Pulmonary artery endothelial cell (primary cell): ENCODE data around the gene A2ML1. TPM values are rescaled to one million over a fixed set of nuclear protein-coding genes. Genes with fewer than 3 reads are reported as not detected.
"Not testable (repeated sequence)": the region's sequence is repeated elsewhere in the genome, so short reads cannot be mapped to it uniquely, and the experiment has no call there.

Experiments used
- DNase-seq: peaks from one replicate; pipeline ENCODE4 v3.0.0-alpha.2; 2011; ENCODE audit warnings: low read depth, low spot score
- total RNA-seq: library from RNA; depleted of rRNA; stranded (reverse); fragments of >200 nt; gene quantifications from 2 replicates; pipeline ENCODE4 v1.2.3, GENCODE V29; 2014

The A2ML1 gene
- total RNA-seq, 1 donor from 2014 or later, result not detected

- DNase-seq, result no peak
Measured at GRCh38 chr12:8905546-8905945, 83.1 kb downstream of the A2ML1 start.

- no peak for DNase-seq
Measured at GRCh38 chr12:8906266-8907180, 84.1 kb downstream of the A2ML1 start.

- DNase-seq, result no peak
Measured at GRCh38 chr12:8907513-8907912, 85.1 kb downstream of the A2ML1 start.

GRCh38 chr12:8909752-8910151, 87.3 kb downstream of the A2ML1 start:
- DNase-seq, result no peak

- DNase-seq, result no peak
Measured at GRCh38 chr12:8911606-8912268, 89.3 kb downstream of the A2ML1 start.

- DNase-seq, result no peak
Measured at GRCh38 chr12:8912914-8913313, 90.5 kb downstream of the A2ML1 start.

GRCh38 chr12:8913702-8914032, 91.2 kb downstream of the A2ML1 start:
- no peak for DNase-seq

GRCh38 chr12:8914033-8914715, 91.8 kb downstream of the A2ML1 start, which contains the start of gene PHC1:
Gene PHC1 (plus strand): TSS chr12:8914509. CDS start chr12:8917678, 3,169 bp downstream.
- DNase-seq, result peak; percentile 11

GRCh38 chr12:8914716-8915526, 92.5 kb downstream of the A2ML1 start:
- peak; percentile 7 for DNase-seq

GRCh38 chr12:8916154-8916553, 93.7 kb downstream of the A2ML1 start:
- DNase-seq, result no peak

GRCh38 chr12:8917031-8917430, 94.6 kb downstream of the A2ML1 start:
- no peak for DNase-seq

GRCh38 chr12:8917751-8918150, 95.3 kb downstream of the A2ML1 start:
- DNase-seq, result no peak

- not testable (repeated sequence) for DNase-seq
Measured at GRCh38 chr12:8919643-8920042, 97.2 kb downstream of the A2ML1 start.

GRCh38 chr12:8922544-8922943, 100.1 kb downstream of the A2ML1 start:
- DNase-seq, result no peak

Other genes with a start within 250 kb of the A2ML1 start
- not detected in 2 replicates for gene AICDA, start 209.8 kb upstream of the A2ML1 start, total RNA-seq
- 0.20 and 0.25 TPM in 2 replicates for gene MFAP5, start 159.8 kb upstream of the A2ML1 start, total RNA-seq
- gene RIMKLB, start 124.6 kb upstream of the A2ML1 start, total RNA-seq, result 54.4 and 130 TPM in 2 replicates
- 17.5 and 17.7 TPM in 2 replicates for gene PHC1, start 91.9 kb downstream of the A2ML1 start, total RNA-seq
- 189 and 205 TPM in 2 replicates for gene M6PR, start 127.0 kb downstream of the A2ML1 start, total RNA-seq
- gene KLRG1, start 166.9 kb downstream of the A2ML1 start, total RNA-seq, result 7.9 and 10.0 TPM in 2 replicates